Endothelial cell of umbilical vein (primary cell): ENCODE measurements around the gene EVC2. TPM values are rescaled to one million over a fixed set of nuclear protein-coding genes. Genes with fewer than 3 reads are reported as not detected.
"Not testable (repeated sequence)": the region's sequence is repeated elsewhere in the genome, so short reads cannot be mapped to it uniquely, and the experiment has no call there.

Source experiments
- BruUV-seq: library from RNA; stranded (reverse); fragments of 400-500 nt; replicated peaks from 2 replicates; lab custom pipeline; 2021; lab: Mats Ljungman, UMichigan
- CTCF ChIA-PET: fragments of 300-600, 350-600 bp; sonication (Branson Sonifier 250); formaldehyde crosslinking; loops from one replicate; lab custom pipeline; 2021; ENCODE audit warnings: antibody characterized with exemption, inconsistent platforms; lab: Charles Lee
- POLR2A ChIA-PET: fragments of 300-600, 350-600 bp; sonication (Branson Sonifier 250); formaldehyde crosslinking; loops from one replicate; lab custom pipeline; 2021; ENCODE audit warnings: antibody characterized with exemption, inconsistent platforms; lab: Charles Lee
- DNase-seq: peaks from one replicate; pipeline ENCODE4 v3.0.0-alpha.2; 2011; ENCODE audit warnings: low read depth, low spot score
- FAIRE-seq: peaks from 2 replicates; lab custom pipeline; 2011; peaks lifted over from hg19 to GRCh38; lab: Jason Lieb, UNC
- H2AFZ ChIP-seq: 2 replicates; pipeline ENCODE4 v1.6.0; 2012; ENCODE audit warnings: low read depth, low read length, control low read depth, inconsistent platforms
- H3K27ac ChIP-seq: 2 replicates; pipeline ENCODE4 v1.5.1; 2011; ENCODE audit warnings: low read depth, mild to moderate bottlenecking, control low read depth, low read length, moderate library complexity; ENCODE audit not compliant: insufficient read depth
- H3K27me3 ChIP-seq, 2 experiments: 2 replicates each; pipeline versions ENCODE4 v1.6.0 to v1.6.1; 2011; ENCODE audit warnings: low read length in 2 of 2, mixed read lengths in 1 of 2; ENCODE audit not compliant: control insufficient read depth in 2 of 2, insufficient read depth in 2 of 2
- H3K36me3 ChIP-seq, 2 experiments: 2 replicates in 1 of 2; 3 replicates in 1 of 2; pipeline ENCODE4 v1.5.1; 2011; ENCODE audit warnings: low read length in 2 of 2, mild to moderate bottlenecking in 1 of 2, moderate library complexity in 1 of 2; ENCODE audit not compliant: control insufficient read depth in 2 of 2, insufficient read depth in 2 of 2; ENCODE audit errors: extremely low read depth in 1 of 2
- H3K4me1 ChIP-seq: 3 replicates; pipeline ENCODE4 v1.5.1; 2011; ENCODE audit warnings: mild to moderate bottlenecking, low read length; ENCODE audit not compliant: control insufficient read depth, insufficient read depth; ENCODE audit errors: extremely low read depth
- H3K4me2 ChIP-seq: 2 replicates; pipeline ENCODE4 v1.6.1; 2011; ENCODE audit warnings: low read length, control low read depth, mixed read lengths; ENCODE audit not compliant: insufficient read depth
- H3K4me3 ChIP-seq, 3 experiments: fragments of 200-600 bp in 1 of 3; sonication (generic), shearing (Covaris generic) in 1 of 3; replicated peaks in 1 of 3; 2 replicates each; pipeline ENCODE4 v1.5.1; 2011 to 2016; ENCODE audit warnings: control low read depth in 3 of 3, low read length in 3 of 3, mild to moderate bottlenecking in 2 of 3, inconsistent platforms in 1 of 3, low read depth in 1 of 3, moderate library complexity in 1 of 3; ENCODE audit not compliant: insufficient read depth in 1 of 3
- H3K79me2 ChIP-seq: 2 replicates; pipeline ENCODE4 v1.6.0; 2012; ENCODE audit warnings: low read length, inconsistent platforms; ENCODE audit not compliant: control insufficient read depth, insufficient read depth
- H3K9ac ChIP-seq: replicated peaks from 2 replicates; pipeline ENCODE3; 2011; ENCODE audit warnings: low read length, control low read depth; ENCODE audit not compliant: insufficient read depth; ENCODE audit errors: extremely low read depth
- H3K9me1 ChIP-seq: replicated peaks from 3 replicates; pipeline ENCODE4 v1.6.0; 2011; ENCODE audit warnings: mild to moderate bottlenecking, low read length; ENCODE audit not compliant: control insufficient read depth, insufficient read depth; ENCODE audit errors: extremely low read depth
- H3K9me3 ChIP-seq: replicated peaks from 2 replicates; pipeline ENCODE4 v1.5.1; 2012; ENCODE audit warnings: low read length, inconsistent platforms; ENCODE audit not compliant: control insufficient read depth, insufficient read depth
- H4K20me1 ChIP-seq: replicated peaks from 2 replicates; pipeline ENCODE3; 2011; ENCODE audit warnings: mild to moderate bottlenecking, low read length; ENCODE audit not compliant: control insufficient read depth, insufficient read depth; ENCODE audit errors: extremely low read depth
- EZH2 ChIP-seq: IDR thresholded peaks from 2 replicates; pipeline ENCODE4 v1.6.1; 2012; ENCODE audit warnings: borderline replicate concordance, low read depth, mild to moderate bottlenecking, moderate library complexity, low read length, inconsistent platforms; ENCODE audit not compliant: severe bottlenecking
- FOS ChIP-seq: IDR thresholded peaks from 2 replicates; pipeline ENCODE4 v1.6.1; 2011; ENCODE audit warnings: mild to moderate bottlenecking, low read length, moderate library complexity, borderline replicate concordance; ENCODE audit not compliant: insufficient read depth
- GATA2 ChIP-seq: IDR thresholded peaks from 2 replicates; pipeline ENCODE4 v1.7.0; 2011; ENCODE audit warnings: low read depth, mild to moderate bottlenecking, moderate library complexity, mixed read lengths, low read length; ENCODE audit not compliant: insufficient read length, insufficient read depth
- JUN ChIP-seq: IDR thresholded peaks from 2 replicates; pipeline ENCODE4 v1.6.1; 2011; ENCODE audit warnings: borderline replicate concordance, low read depth; ENCODE audit not compliant: insufficient read length, insufficient read depth
- MYC ChIP-seq: IDR thresholded peaks from one replicate; pipeline ENCODE4 v1.6.1; 2011; ENCODE audit warnings: mild to moderate bottlenecking, low read depth, low read length
- POLR2A ChIP-seq: IDR thresholded peaks from 2 replicates; pipeline ENCODE4 v1.6.1; 2012; ENCODE audit warnings: low read depth, mild to moderate bottlenecking, control low read depth, low read length
- POLR2AphosphoS5 ChIP-seq: IDR thresholded peaks from 2 replicates; pipeline ENCODE4 v1.6.1; 2012; ENCODE audit warnings: low read depth, mild to moderate bottlenecking, control low read depth, low read length, moderate library complexity; ENCODE audit not compliant: insufficient read depth
- dilution Hi-C: fragments of 300-500 bp; cut with MboI; formaldehyde crosslinking; loops from one replicate; pipeline ENCODE4 v1.15.0; 2019; ENCODE audit warnings: low sequenced_read_pairs; ENCODE audit not compliant: extremely low pct_ligation_motif_present
- intact Hi-C: fragments of 100-400 bp; cut with micrococcal nuclease; formaldehyde crosslinking; loops from one replicate; pipeline ENCODE4 v1.10.0; 2022
- polyA plus RNA-seq, 4 experiments: library from polyadenylated mRNA; depleted of rRNA in 3 of 4; stranded (reverse) in 3 of 4; unstranded in 1 of 4; fragments of >200 nt; gene quantifications; 2 replicates each; pipeline versions ENCODE4 v1.2.1 to v1.2.3, GENCODE V29; 2011 to 2012; ENCODE audit warnings: missing spikeins in 1 of 4
- total RNA-seq: library from RNA; stranded (reverse); gene quantifications from 2 replicates; pipeline ENCODE4 v1.2.3, GENCODE V29; 2021
- TF ChIP-seq, protein P1 (sequence below), 2 donors: IDR thresholded peaks; 1 replicate in 1 of 2; 2 replicates in 1 of 2; pipeline ENCODE4 v1.5.1; 2011; ENCODE audit warnings: low read length in 2 of 2, mild to moderate bottlenecking in 2 of 2, moderate library complexity in 2 of 2, control low read depth in 1 of 2, inconsistent platforms in 1 of 2, low read depth in 1 of 2; ENCODE audit not compliant: insufficient read depth in 1 of 2; ENCODE audit errors: extremely low read depth in 1 of 2
- TF ChIP-seq, protein P2 (sequence below): IDR thresholded peaks from 2 replicates; pipeline ENCODE4 v1.6.1; 2011; ENCODE audit not compliant: insufficient read depth, insufficient read length

Gene EVC2
- total and polyA plus RNA-seq, 2 donors (not counting 3 experiments of a cell fraction or from before 2014, with no cell fraction given): 1.7 to 8.8 TPM

DNA sequence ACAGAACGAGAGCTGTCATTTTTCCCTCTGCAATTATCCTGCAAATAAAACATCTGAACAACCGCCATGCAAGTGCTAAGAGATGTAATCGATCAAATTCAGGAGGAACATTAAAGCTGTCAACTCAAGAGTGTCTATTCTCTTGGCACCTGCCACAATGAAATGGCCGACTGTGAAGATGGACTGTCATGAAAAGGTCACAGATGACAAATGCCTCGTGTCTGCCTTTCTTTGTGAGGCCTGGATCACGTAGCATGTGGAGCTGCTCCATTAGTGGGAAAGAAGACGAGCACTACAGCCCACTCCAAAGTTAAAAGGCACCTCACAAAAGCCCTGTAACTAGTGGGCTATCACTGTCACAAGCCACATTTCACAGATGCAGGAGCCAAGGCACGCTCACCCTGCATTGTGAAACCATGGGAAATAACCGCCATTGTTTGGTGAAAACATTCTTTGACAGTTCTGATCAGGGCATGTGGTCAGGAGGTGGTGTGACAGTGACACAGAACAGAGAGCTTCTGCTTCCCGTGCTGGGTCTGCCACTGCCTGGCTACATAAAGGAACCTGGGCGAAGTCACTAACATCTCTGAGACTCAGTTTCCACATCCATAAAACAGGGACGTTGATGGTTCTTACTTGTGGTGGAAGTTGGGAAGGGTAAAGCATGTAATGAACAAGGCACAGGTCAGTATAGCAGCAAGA, 98.9 kb downstream of the EVC2 start:
- no peaks in the 10 kb centered on the region for H3K27me3 ChIP-seq
- DNase-seq: no peak
- no TSS peak for BruUV-seq
- H3K4me3 ChIP-seq: no peak overlapping the region
- dilution Hi-C loops: no loop called here
- CTCF ChIA-PET: no interaction called here
- no peak overlapping the region for H2AFZ ChIP-seq
- H3K36me3 ChIP-seq: peaks cover 2 to 13% of the 10 kb centered on the region in 2 experiments
- TF ChIP-seq POLR2AphosphoS5 (no peak), EZH2 (no peak), POLR2A (no peak), MYC (no peak), GATA2 (no peak), JUN (no peak), FOS (no peak)
- TF ChIP-seq, protein P1, sequence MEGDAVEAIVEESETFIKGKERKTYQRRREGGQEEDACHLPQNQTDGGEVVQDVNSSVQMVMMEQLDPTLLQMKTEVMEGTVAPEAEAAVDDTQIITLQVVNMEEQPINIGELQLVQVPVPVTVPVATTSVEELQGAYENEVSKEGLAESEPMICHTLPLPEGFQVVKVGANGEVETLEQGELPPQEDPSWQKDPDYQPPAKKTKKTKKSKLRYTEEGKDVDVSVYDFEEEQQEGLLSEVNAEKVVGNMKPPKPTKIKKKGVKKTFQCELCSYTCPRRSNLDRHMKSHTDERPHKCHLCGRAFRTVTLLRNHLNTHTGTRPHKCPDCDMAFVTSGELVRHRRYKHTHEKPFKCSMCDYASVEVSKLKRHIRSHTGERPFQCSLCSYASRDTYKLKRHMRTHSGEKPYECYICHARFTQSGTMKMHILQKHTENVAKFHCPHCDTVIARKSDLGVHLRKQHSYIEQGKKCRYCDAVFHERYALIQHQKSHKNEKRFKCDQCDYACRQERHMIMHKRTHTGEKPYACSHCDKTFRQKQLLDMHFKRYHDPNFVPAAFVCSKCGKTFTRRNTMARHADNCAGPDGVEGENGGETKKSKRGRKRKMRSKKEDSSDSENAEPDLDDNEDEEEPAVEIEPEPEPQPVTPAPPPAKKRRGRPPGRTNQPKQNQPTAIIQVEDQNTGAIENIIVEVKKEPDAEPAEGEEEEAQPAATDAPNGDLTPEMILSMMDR (IDR thresholded peaks at IDR 0.05; ENCODE audit: extremely low read depth in 1 of 2, insufficient read depth in 1 of 2, low read depth in 1 of 2, low read length in 2 of 2): no peak
- TF ChIP-seq, protein P2, sequence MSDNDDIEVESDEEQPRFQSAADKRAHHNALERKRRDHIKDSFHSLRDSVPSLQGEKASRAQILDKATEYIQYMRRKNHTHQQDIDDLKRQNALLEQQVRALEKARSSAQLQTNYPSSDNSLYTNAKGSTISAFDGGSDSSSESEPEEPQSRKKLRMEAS: no peak
- no peaks in the 10 kb centered on the region for H3K79me2 ChIP-seq
- no peak for FAIRE-seq
- intact Hi-C loops: no loop called here
- H3K9me1 ChIP-seq: no peaks in the 10 kb centered on the region
- POLR2A ChIA-PET: no interaction called here
- no peaks in the 10 kb centered on the region for H3K4me1 ChIP-seq
- no peaks in the 10 kb centered on the region for H4K20me1 ChIP-seq
- no peak overlapping the region for H3K9ac ChIP-seq
- no peak overlapping the region for H3K4me2 ChIP-seq
- H3K27ac ChIP-seq: no peak overlapping the region
- no peaks in the 10 kb centered on the region for H3K9me3 ChIP-seq

DNA sequence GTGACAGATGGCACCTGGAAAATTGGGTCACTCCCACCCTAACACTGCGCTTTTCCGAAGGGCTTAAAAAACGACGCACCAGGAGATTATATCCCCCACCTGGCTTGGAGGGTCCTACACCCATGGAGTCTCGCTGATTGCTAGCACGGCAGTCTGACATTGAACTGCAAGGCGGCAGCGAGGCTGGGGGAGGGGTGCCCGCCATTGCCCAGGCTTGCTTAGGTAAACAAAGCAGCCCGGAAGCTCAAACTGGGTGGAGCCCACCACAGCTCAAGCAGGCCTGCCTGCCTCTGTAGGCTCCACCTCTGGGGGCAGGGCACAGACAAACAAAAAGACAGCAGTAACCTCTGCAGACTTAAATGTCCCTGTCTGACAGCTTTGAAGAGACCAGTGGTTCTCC, 114.5 kb downstream of the EVC2 start:
- H4K20me1 ChIP-seq, H3K9ac ChIP-seq, dilution Hi-C loops, H2AFZ ChIP-seq, H3K27me3 ChIP-seq, H3K4me1 ChIP-seq, H3K36me3 ChIP-seq, H3K9me3 ChIP-seq, H3K27ac ChIP-seq, BruUV-seq, DNase-seq, FAIRE-seq, H3K9me1 ChIP-seq, intact Hi-C loops, POLR2A ChIA-PET, H3K79me2 ChIP-seq, H3K4me3 ChIP-seq, H3K4me2 ChIP-seq, CTCF ChIA-PET: not testable (repeated sequence)
